Tibial nerve (tissue), 4 donors: ENCODE results near the gene TRMU. TPM values are rescaled to one million over a fixed set of nuclear protein-coding genes. Genes with fewer than 3 reads are reported as not detected.
A peak's percentile ranks its signal among the peaks of the same experiment; 100 is the strongest.

ENCODE experiments used
- DNase-seq, 2 donors: peaks; one replicate each; pipeline ENCODE4 v3.0.0-alpha.2; 2019; ENCODE audit warnings: low spot score in 2 of 2
- H3K27ac ChIP-seq, 4 donors: fragments of 200-600 bp; sonication (generic) in 3 of 4; one replicate each; pipeline ENCODE4 v1.5.1; 2017 to 2019; ENCODE audit warnings: mild to moderate bottlenecking in 1 of 4
- H3K27me3 ChIP-seq, 2 donors: fragments of 200-600 bp; sonication (generic) in 1 of 2; one replicate each; pipeline versions ENCODE4 v1.5.1 to v1.6.0; 2017 to 2019
- H3K36me3 ChIP-seq, 3 donors: fragments of 200-600 bp; sonication (generic); one replicate each; pipeline ENCODE4 v1.5.1; 2018 to 2019
- H3K4me1 ChIP-seq, 4 donors: fragments of 200-600 bp; sonication (generic) in 3 of 4; one replicate each; pipeline ENCODE4 v1.5.1; 2017 to 2019
- H3K4me3 ChIP-seq, 4 donors: fragments of 200-600 bp; sonication (generic) in 3 of 4; one replicate each; pipeline ENCODE4 v1.5.1; 2017 to 2019; ENCODE audit warnings: mild to moderate bottlenecking in 1 of 4, moderate library complexity in 1 of 4
- H3K9me3 ChIP-seq, 4 donors: fragments of 200-600 bp; sonication (generic) in 3 of 4; one replicate each; pipeline ENCODE4 v1.5.1; 2017 to 2019
- CTCF ChIP-seq, 5 experiments: fragments of 200-600 bp in 3 of 5; fragments of 450-650 bp in 2 of 5; sonication (generic) in 3 of 5; IDR thresholded peaks; one replicate each; pipeline ENCODE4 v1.5.1; 2016 to 2019; ENCODE audit warnings: antibody characterized with exemption in 5 of 5, mild to moderate bottlenecking in 3 of 5, moderate library complexity in 2 of 5
- EP300 ChIP-seq, 2 donors: sonication (generic); formaldehyde crosslinking; IDR thresholded peaks; one replicate each; pipeline ENCODE4 v1.6.1; 2017; ENCODE audit warnings: antibody characterized with exemption in 2 of 2, mild to moderate bottlenecking in 1 of 2
- POLR2A ChIP-seq, 2 donors: fragments of 450-650 bp; IDR thresholded peaks; one replicate each; pipeline ENCODE4 v1.6.1; 2017; ENCODE audit warnings: antibody characterized with exemption in 2 of 2, mild to moderate bottlenecking in 2 of 2, moderate library complexity in 2 of 2
- WGBS, 2 donors: methylation state at CpG; one replicate each; pipeline ENCODE4 v1.1.5; 2018; 5-methylcytosine and 5-hydroxymethylcytosine counted together
- total RNA-seq, 4 donors: library from RNA; depleted of rRNA; stranded (reverse); fragments of >200 nt; gene quantifications; one replicate each; pipeline ENCODE4 v1.1.0, GENCODE V29; 2016

TRMU gene
- total RNA-seq, 4 donors from 2014 or later = 50.0 to 85.3 (median 64.5) TPM

- no peaks in the 10 kb centered on the region for H3K36me3 ChIP-seq
- peak overlapping the region in 1 of 4 donors; percentile 41 for H3K27ac ChIP-seq
- H3K4me1 ChIP-seq = peaks cover 0 to 8% (median 0%) of the 10 kb centered on the region in 4 donors
- H3K4me3 ChIP-seq = no peak overlapping the region
- H3K27me3 ChIP-seq = peaks cover 0 to 5% of the 10 kb centered on the region in 2 donors
- DNase-seq = no peak
- peaks cover 0 to 26% (median 0%) of the 10 kb centered on the region in 4 donors for H3K9me3 ChIP-seq
- WGBS, 2 donors = 94 to 96% methylated on average over 3 of the region's 3 CpGs
- TF ChIP-seq EP300 (IDR thresholded peaks at IDR 0.05) (no peak), POLR2A (IDR thresholded peaks at IDR 0.05) (no peak), CTCF (IDR thresholded peaks at IDR 0.05) (no peak)
Observed at GRCh38 chr22:46376111-46376510, 40.6 kb downstream of the TRMU start.

- TF ChIP-seq CTCF (IDR thresholded peaks at IDR 0.05) = no peak
- TF ChIP-seq EP300 (IDR thresholded peaks at IDR 0.05) = peak in 1 of 2 donors; percentile 48
- no peak for DNase-seq
- Histone ChIP-seq H3K9me3 (peaks cover 0 to 26% (median 0%) of the 10 kb centered on the region in 4 donors), H3K36me3 (no peaks in the 10 kb centered on the region), H3K4me1 (peaks cover 0 to 8% (median 0%) of the 10 kb centered on the region in 4 donors), H3K27me3 (peaks cover 0 to 5% of the 10 kb centered on the region in 2 donors), H3K27ac (peak overlapping the region; percentile 10 to 72 (median 37)), H3K4me3 (no peak overlapping the region)
- 74 to 79% methylated on average over 19 of the region's 19 CpGs for WGBS, 2 donors
Observed at GRCh38 chr22:46376908-46377524, 41.5 kb downstream of the TRMU start.

- H3K4me3 ChIP-seq = no peak overlapping the region
- H3K27ac ChIP-seq = peak overlapping the region in 3 of 4 donors; percentile 14 to 72 (median 60)
- DNase-seq = no peak
- peaks cover 0 to 26% (median 0%) of the 10 kb centered on the region in 4 donors for H3K9me3 ChIP-seq
- 38 to 54% methylated on average over 23 to 27 of the region's 27 CpGs for WGBS, 2 donors
- TF ChIP-seq EP300 (IDR thresholded peaks at IDR 0.05) (no peak), CTCF (IDR thresholded peaks at IDR 0.05) (no peak)
- H3K4me1 ChIP-seq = peaks cover 0 to 8% (median 0%) of the 10 kb centered on the region in 4 donors
- no peaks in the 10 kb centered on the region for H3K36me3 ChIP-seq
- H3K27me3 ChIP-seq = peaks cover 0 to 2% of the 10 kb centered on the region in 2 donors
Observed at GRCh38 chr22:46377525-46378425, 42.3 kb downstream of the TRMU start.

- no peak for DNase-seq
Observed at GRCh38 chr22:46378426-46379065, 43.0 kb downstream of the TRMU start.

More at GRCh38 chr22:46378426-46379065, 43.0 kb downstream of the TRMU start:
- TF ChIP-seq EP300 (IDR thresholded peaks at IDR 0.05) (no peak), POLR2A (IDR thresholded peaks at IDR 0.05) (no peak), CTCF (IDR thresholded peaks at IDR 0.05) (no peak)
- Histone ChIP-seq H3K27me3 (no peaks in the 10 kb centered on the region), H3K4me3 (no peak overlapping the region), H3K27ac (peak overlapping the region in 2 of 4 donors; percentile 60 to 72), H3K9me3 (peaks cover 0 to 26% (median 0%) of the 10 kb centered on the region in 4 donors), H3K4me1 (peaks cover 0 to 8% (median 0%) of the 10 kb centered on the region in 4 donors), H3K36me3 (no peaks in the 10 kb centered on the region)
- WGBS, 2 donors = 72 to 75% methylated on average over 7 to 21 of the region's 22 CpGs
